Activated CD4-positive, alpha-beta T cell treated with anti-CD3 and anti-CD28 coated beads, Interleukin-10, Interleukin-2, amounts not matched to agents 100 ng/mL and 50 ng/mL, durations not matched to agents 16 hours and 8 hours (primary cell): ENCODE measurements around the gene PKM.

Experiments used
- DNase-seq: peaks from one replicate; pipeline ENCODE4 v3.0.0-alpha.2; 2020

Gene PKM

GRCh38 chr15:72199721-72200212 is 31.2 kb downstream of the PKM start:
- DNase-seq = peak; percentile 77

- DNase-seq = no peak
Measured at GRCh38 chr15:72199205-72199515, 31.8 kb downstream of the PKM start.

GRCh38 chr15:72198356-72199204 is 32.4 kb downstream of the PKM start:
- DNase-seq = no peak

DNA sequence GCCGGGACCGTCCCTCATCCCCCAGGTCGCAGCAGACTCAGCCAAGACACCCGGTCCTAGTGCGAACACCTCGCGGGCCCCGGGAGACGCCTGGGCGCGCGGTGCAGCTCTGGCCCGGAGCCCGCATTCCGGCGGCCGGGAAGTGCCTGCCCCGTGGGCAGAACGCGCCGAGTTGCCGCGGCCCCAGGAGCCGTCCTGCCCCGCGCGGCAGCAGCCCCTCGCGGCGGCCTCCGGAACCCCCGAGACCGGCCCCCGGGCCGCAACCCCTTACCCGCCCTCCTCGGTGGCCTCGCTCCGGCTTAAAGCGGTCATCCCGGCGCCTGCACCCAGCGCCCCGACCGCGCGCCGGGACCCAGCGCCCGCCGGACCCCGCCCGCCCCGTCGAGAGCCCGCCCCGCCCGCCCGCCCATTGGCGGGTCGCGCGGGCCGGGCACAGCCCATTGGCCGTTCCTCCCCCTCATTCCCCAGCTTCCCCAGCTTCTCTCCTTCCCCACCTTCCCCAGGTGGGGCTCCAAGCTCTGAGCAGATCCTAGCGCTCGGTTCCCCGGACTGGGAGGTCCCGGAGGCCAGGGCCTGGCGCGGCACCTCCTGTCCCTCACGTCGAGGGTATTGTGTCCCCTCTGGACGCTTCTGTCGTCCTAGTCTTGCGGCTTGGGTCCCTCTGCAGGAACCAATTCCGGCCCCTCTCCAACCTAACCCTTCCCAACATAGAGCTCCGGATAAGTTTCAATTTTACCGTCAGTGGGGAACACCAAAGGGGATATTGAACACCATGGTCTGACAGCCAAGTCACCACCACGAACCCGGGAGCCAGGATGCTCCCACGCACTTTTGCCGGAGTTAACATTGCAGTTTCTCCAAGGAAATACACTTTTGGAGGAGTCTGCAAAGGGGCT is 33.3 kb downstream of the PKM start, which contains the start of gene GRAMD2A:
GRAMD2A (minus strand) TSS at position 328 of the 896 bp plus-strand sequence.
- peak; percentile 56 for DNase-seq

DNA sequence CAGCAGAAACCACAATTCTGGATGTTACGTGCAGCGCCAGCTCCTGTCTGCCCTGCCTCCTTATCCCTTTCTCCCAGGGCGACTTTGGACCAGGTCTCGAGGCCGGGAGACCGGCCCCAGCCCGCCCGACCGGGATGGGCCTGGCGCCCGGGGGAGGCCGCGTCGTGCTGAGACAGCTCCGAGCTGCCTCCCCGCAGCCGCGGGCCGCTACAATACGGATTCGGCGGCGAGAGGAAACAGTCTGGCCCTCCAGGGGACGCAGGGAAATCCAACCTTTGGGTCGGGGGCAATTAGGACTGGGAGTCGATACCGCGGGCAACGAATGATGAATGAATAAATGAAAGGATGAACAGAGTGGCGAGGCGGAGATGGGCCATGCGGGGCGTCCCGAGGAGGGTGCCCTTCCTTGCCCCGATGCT is 33.9 kb downstream of the PKM start:
- DNase-seq = no peak

DNA sequence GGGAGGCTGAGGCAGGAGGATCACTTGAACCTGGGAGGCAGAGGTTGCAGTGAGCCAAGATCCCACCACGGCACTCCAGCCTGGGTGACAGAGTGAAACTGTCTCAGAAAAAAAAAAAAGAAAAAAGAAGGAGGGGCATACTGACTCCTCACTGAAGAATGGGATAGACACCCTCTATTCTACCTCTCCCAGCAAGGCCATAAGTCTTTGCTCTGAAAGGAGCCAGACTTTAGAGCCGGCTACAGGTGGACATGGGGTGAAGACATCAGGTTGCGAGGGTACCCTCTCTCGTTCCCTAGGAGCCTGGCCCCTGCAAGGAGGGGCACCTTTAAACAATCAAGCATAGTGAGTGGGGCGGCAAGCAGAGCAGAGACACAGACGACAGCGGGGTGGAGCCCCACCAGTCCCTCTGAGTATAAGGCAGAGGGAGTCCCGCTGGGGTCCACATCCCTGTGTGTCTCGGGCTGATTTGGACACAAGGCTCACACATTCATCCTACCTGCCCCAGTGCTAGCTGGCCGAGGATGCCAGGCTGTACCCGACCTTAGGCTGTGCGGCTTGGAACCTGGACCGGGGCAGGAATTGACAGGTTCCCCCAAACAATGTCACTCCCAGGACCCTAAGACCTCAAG is 34.5 kb downstream of the PKM start:
- no peak for DNase-seq

GRCh38 chr15:72195101-72195511 is 35.9 kb downstream of the PKM start:
- no peak for DNase-seq

DNA sequence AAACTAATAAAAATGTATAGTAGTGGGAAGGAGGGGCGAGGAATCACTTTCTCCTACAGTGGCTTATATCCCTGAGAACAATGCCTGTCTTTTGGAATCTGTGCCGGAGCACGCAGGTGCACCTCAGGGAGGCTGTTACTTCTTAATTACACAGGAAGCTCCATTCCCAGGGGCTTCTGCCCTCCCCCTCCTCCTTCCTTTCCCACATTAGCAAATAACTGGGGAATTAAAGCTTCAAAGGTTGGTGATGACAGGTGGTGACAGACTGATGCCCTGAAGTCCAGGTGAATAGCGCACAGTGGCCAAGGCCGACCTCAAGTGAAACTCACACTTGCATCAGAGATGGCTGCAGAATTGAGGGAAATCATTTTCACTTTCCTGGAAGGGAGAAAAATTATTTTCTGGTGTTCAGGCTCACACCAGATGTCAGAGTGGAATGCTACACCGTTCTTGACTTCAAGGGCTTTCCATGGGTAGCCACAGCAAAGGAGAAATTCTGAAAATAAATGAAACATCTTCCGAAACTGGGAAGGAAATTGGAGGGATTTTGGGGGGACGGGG is 37.1 kb downstream of the PKM start:
- no peak for DNase-seq

GRCh38 chr15:72192416-72192815 is 38.6 kb downstream of the PKM start:
- DNase-seq = no peak

GRCh38 chr15:72189250-72189902 is 41.6 kb downstream of the PKM start:
- DNase-seq = no peak

GRCh38 chr15:72184165-72184811 is 46.7 kb downstream of the PKM start:
- no peak for DNase-seq

DNA sequence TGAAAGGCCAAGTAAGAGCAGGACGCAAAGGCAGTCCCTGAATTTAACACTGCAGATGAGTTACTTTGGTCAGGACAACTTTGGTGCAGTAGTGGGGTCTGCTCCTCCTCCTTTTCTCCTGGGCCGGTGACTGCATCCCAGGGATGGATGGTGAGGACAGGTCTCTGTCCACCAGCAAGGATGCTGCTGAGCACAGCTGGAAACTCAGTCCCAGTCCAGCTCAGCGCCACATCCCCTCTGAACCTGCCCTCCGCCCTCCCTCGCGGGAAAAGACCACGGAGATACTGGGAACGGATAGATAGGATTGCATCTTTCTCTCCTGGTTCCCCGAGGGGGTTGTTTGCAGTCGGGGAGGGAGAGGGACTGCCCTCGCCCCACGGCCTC is 47.2 kb downstream of the PKM start:
- DNase-seq = no peak

GRCh38 chr15:72182673-72183072 is 48.3 kb downstream of the PKM start:
- DNase-seq = no peak

- DNase-seq = no peak
Measured at GRCh38 chr15:72182244-72182643, 48.7 kb downstream of the PKM start.

- no peak for DNase-seq
Measured at GRCh38 chr15:72180761-72181324, 50.1 kb downstream of the PKM start.

DNA sequence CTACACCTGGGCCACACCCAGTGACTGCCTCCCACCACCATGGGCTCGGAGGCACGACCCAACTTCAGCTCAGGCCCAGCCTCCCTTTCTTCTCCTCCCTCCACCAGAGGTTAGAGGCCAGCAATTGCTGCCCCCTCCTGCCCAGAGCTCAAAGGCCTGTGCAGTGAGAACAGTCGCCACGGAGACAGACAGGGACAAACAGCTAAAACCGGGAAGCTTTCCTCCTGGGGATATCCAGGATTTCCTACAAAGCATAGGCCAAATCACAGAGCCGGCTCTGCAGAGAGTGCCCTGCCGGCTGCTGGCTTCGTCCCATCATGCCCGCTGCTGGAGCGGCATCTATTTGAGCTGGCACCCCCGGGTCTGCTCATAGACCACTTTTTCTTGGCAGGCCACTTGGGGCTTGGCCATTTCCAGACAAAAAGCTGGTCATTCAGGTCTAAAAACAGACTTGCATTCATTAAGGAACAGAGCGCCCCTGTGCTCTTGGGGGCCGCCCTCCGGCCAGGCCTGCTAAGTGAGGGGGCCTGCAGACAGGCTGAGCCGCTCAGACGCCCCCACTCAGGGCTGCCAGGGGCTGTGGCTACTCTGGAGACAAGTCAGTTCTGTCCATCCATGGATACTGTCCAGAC is 50.9 kb downstream of the PKM start:
- DNase-seq = no peak

GRCh38 chr15:72178976-72179585 is 51.9 kb downstream of the PKM start:
- no peak for DNase-seq

- no peak for DNase-seq
Measured at GRCh38 chr15:72176743-72177142, 54.2 kb downstream of the PKM start.

GRCh38 chr15:72176159-72176558 is 54.8 kb downstream of the PKM start:
- DNase-seq = no peak

GRCh38 chr15:72175186-72176044 is 55.6 kb downstream of the PKM start:
- no peak for DNase-seq
